Superior temporal gyrus (tissue), 1 donor: ENCODE results near the gene DOCK9.
A peak's percentile ranks its signal among the peaks of the same experiment; 100 is the strongest.
"Not testable (repeated sequence)": the region's sequence is repeated elsewhere in the genome, so short reads cannot be mapped to it uniquely, and the experiment has no call there.

Source experiments
- DNase-seq: peaks from one replicate; pipeline ENCODE4 v3.0.0-alpha.2; 2016; ENCODE audit errors: extremely low spot score

DOCK9 gene

DNA sequence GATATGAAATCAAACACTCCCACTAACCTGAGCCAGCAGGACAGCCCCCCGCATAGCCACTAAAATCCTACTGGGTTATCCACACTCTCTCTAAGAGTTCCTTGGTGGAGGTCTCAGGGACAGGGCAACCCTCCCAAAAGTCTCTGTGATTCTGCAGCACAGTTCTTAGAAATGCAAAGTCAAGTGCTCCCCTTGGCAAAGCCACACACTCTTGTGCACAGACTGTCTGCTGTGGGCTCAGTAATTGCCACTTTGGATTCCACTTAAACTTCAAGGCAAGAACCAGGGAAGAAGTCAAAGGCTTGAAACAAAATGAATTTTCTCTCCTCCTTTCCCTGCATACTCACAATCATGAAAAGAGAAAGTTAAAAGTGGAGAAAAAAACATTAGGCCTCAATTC lies 61.5 kb downstream of the DOCK9 start:
- DNase-seq: no peak

DNA sequence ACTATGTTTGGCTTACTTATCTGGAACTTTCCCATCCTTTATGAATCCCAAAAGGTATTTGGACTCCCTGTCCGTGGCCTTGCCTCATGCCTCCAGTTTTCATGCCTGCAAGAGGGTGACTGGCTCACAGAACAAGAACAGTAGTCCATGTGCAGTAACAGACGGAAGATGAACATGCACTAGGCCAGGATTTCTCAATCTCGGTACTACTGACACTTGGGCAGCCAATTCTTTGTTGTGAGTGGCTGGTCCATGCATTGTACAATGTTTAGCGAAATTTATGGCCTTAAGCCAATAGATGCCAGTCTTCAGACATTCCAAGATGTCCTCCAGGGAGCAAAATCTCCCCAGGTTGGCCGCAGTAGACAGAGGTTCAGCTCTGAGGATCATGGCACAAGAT lies 61.9 kb downstream of the DOCK9 start:
- no peak for DNase-seq

DNA sequence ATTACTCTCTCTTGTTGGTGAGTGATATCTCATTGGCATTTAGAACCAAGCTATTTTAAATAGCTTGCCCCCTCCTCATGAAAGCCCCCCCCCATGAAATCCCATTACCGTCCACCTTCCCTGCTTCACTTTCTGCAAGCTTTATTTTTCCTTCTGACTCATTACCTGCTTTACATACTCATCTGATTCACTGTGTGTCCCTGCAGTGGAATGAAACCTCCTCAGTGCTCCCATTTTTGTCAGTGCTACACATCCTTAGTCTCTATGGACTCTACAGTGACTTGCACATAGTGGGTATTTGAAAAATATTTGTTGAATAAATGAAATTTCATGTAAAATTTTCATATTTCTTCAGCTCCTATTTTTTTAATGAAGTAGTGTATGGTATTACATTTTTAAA lies 62.3 kb downstream of the DOCK9 start:
- DNase-seq: no peak

DNA sequence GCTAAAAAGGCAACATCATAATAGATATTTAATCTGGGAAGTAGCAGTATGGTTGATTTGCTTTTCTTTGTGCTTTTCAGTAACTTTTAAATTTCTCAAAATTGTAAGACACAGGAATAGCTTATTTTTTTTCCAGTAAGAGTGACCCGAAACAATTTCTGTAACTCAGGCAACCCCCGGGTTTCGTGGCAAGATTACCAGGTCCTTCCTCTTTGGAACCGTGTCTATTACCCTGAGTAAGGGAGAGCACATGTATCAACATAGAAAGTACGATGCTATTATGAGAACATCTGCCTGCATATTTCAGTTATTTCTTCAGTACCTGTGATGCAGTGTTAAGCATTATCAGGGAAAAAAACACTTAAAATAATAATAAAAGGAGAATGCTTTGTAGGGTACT lies 64.1 kb downstream of the DOCK9 start:
- DNase-seq: no peak

DNA sequence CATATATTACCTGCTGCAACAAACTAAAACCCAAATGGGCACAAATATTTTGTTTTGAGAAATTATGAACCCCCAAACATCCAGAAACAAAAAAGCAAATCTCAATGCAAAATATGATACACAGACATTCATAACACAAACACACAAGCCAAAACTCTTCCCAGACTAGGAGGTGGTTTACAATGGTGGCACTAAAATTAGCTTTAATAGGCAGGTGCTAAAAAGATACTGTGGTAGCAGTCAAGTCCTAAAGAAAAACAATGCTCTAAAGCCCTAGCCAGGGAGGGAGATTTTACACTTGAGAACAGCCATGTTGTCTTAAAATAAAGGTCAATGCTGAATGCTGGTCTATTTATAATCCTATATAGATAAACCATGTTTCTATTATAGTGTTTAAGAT lies 65.0 kb downstream of the DOCK9 start:
- DNase-seq: no peak

DNA sequence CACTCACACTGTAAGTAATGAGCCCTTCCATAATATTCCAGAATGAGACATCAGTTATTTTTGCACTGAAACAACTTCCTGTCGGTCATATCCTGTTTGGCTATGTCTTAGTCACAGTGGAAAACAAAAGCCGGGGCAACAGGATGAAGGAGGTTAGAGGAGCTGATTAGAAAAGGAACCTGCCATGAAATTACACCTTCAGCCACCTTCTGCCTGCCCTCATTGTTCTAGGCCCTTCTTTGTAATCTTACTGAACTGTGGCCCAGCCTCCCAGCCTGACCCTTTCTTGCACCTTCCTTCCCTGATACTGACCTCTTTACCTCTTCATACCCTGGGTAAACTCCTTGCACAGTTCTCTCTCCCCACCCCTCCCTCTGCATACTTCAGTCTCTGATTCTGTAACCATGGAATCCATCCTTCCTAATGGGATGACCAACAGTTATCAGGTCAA lies 67.3 kb downstream of the DOCK9 start:
- no peak for DNase-seq

DNA sequence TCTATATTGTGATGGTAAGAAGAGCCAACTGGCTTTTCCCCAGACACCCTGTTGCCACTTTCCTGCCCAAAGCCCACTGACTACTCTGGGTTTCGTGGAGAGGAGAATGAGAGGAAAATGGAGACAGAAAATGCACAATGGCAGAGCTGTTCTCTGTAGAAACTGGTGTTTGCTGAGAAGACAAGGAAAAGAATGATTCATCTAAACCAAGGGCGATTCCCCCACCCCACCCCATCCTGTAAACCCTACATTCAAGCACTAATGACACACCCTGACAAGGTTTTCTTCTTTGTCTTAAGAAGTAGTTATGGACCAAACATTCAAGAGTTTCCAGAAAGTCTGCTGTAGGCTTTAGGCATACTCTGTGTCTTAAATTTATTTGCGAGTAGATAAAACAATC lies 68.8 kb downstream of the DOCK9 start:
- DNase-seq: no peak

DNA sequence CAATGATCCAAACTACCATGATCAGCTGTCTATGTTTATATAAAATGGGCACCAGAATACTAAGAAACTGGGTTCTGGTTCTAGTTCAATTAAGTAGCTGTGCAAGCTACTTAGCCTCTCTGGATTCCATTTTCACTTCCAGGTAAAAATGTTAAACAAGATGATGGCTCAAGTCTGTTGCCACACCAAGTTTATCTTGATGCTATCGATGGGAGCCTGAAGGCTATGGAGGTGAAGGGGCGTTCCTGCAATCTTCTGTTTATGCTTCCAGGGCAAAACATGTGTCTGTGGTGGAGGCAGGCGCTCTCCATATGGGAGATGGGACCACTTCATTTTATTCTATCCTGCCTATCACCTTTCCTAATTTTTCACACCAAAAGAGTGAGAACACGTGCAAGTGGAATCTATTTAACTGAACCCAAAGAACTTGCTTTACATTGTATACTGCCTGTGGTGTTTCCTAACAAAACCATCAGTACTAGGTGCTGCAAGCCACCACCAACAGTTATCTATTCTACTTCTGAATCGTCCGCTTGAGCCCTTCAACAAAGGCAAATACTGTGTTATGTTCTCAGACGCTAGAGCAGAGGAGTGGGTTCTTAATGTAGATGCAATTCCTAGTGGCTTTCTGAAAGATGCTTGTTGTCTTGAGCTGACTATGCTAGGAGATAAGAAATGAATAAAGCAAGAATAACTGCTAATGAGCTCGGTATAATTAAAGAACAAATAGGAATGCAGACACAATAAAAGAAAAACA lies 70.9 kb downstream of the DOCK9 start:
- no peak for DNase-seq

DNA sequence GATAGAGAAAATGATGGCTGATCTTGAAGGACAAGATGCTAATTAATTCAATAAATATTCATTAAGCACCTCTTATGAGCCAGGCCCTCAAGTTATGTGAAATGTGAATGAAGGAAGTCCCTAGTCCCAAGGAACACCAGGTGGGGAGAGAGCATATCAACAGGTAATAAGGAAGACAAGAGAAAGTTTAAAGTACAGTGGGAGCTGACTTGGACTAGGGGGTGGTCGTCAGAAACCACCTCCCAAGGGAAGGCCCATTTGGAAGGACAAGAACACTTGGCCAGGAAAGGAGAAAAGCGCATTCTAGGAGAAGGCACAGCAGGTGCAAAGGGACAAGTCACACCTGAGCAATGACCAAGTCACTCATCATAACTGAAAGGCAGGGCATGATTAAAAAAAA lies 72.7 kb downstream of the DOCK9 start:
- DNase-seq: no peak

DNA sequence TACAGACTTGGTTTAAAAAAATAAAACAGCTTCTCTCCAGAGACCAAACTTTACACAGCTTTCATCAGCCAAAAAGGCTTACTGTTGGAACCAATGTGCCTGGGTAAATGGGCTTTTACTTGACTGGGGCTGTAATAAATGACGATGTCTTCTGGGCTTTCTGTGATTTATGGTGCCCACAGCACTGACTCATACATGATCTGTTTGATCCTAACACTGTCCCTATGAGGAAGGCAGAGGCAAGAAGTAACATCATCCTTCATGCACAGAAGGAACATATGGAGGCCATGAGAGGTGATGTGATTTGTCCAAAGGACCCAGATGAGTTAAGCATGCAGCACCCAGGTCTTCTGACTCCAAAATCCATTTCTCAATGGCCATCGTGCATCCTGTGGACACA lies 77.4 kb downstream of the DOCK9 start:
- DNase-seq: no peak

DNA sequence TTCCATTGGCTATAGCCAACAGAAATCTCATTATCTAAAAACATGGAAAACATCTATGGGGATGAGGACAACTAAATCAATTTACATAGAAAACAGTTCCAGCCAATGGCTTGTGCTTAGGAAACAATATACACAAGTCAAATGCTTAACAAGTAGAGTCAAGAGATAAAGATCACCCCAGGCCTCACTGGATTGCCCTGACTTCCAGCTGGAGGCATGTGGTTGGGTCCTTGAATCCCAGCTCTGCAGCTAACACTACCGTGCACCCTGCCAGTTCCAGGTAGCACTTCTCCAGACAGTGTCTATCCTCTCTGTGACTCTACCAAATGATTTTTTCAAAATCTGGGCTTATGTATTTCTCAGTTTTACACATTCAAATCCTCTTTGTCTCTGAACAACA lies 80.2 kb downstream of the DOCK9 start:
- DNase-seq: no peak

DNA sequence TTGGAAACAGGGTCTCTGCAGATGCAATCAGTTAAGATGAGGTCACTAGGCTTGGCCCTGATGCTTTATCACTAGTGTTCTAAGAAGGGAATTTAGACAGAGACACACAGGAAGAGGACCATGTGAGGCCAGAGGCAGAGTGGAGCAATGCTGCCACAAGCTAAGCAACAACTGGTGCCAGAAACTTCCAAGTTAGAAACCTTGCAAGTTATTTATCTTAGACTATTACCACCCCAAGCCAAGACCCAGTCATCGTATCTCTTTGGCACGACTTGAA lies 81.1 kb downstream of the DOCK9 start:
- DNase-seq: no peak

DNA sequence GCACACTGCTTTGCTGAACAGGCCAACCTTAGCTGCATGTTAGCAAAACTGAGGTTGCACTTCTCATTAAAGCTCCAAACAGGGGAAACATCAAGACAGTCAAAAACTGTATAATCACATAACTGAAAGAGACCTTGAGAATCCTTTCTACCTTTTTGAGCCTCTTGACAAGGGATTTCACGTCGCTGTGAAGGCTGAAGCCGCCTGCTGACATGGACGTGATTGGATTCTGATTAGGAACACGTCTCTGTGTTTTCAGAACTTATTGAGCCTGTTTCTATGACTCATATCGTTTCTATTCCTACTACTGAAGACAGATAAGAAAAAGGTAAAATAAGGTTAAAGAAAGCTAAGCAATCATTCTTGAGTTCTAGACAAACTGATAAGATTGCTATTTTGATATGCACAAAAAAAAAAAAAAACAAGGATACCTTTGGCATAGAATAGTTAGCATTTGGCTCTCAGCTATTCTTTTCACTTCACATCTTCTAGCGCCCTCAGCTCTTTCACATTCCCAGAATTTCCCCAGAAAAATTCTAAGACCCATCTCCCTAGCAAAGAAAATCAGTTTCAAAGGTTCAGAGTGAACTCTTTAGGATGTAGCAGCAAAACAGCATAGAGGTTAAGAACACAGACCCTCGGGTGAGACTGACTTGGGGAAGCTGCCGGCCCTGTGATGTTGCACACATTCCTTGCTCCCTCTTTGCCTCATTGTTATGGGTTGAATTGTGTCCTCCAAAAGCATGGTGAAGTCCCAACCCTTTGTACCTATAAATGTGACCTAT lies 81.6 kb downstream of the DOCK9 start:
- no peak for DNase-seq

DNA sequence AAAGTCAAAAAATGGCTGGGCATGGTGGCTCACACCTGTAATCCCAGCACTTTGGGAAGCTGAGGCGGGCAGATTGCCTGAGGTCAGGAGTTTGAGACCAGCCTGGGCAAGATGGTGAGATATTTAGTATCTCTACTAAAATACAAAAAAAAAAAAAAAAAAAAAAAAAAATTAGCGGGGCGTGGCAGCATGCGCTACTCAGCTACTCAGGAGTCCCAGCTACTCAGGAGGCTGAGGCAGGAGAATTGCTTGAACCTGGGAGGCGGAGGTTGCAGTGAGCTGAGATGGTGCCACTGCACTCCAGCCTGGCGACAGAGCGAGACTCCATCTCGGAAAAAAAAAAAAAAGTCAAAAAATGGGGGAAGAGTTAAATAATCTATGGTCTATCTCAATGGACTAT lies 83.0 kb downstream of the DOCK9 start:
- not testable (repeated sequence) for DNase-seq

DNA sequence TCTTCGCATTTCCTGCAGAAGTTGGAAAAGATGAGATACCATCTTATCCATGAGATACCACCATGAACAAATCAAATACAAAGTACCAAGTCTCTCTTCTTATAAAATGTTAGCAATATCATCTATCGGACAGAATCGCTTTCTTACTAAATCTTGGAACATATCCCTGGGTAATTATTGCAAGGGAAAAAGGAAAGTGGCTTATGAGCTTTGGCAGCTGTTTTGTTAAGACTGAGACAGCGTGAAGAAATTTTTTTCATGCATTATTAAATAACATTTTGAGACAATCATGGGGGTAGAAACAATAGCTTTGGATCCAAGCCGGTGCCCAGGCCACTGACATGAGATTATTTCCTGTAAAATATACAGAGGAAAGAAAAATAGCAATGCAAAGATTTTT lies 84.5 kb downstream of the DOCK9 start:
- no peak for DNase-seq

DNA sequence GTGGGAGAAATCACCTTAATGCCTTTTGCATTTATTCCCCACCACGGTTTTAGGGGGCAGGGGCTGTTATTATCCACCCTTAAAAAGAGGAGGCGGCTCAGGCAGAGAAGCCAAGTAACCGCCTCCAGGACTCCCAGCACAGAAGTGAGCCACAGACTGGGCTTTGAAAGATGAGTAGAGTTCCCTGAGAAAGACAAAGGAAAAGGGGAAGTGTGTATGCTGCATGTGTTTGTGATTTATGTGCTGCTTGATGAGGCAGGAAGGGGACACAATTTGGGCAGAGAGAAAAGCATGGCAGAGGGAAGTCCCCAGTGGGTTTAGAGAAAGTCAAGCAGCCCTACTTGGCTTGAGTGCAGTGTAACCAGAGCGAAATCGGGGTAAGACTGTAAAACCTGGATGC lies 85.0 kb downstream of the DOCK9 start:
- no peak for DNase-seq

DNA sequence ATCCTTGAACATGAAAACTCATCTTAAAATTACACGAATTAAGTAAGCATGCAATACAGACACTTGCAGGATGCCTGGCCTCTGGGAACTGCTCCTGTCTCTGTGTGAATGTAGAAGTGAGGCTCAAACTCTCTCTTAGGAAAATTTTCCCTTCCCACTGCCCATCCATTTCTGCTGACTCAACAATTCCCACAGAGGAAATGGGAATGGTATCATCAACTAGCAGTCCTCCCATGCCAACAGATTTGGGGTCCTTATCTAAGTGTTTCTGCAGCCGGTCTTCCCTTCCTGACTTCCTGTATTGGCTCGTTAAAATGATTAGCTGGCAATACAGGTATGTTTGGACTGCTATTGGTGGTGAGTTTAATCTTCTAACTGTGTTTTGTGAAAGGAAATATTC lies 85.8 kb downstream of the DOCK9 start:
- no peak for DNase-seq

DNA sequence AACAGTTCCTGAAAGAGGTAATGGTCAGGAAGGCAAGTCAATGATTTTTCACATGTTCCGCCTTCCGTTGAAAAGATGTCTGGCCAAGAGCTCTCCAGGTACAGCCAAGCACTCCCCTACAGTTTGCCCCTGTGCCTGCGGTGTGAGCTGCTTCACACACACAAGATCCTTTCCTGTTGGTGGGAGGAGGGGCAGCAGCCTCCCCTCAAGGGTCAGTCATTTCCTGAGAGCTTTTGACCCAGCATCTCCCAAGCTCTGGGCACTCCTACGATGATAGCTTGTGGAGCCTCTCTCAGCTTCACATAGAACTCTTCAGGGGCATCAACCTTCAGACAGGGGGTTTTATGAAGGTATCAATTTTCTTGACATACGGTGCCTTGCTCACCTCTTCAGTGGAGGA lies 86.9 kb downstream of the DOCK9 start:
- no peak for DNase-seq

DNA sequence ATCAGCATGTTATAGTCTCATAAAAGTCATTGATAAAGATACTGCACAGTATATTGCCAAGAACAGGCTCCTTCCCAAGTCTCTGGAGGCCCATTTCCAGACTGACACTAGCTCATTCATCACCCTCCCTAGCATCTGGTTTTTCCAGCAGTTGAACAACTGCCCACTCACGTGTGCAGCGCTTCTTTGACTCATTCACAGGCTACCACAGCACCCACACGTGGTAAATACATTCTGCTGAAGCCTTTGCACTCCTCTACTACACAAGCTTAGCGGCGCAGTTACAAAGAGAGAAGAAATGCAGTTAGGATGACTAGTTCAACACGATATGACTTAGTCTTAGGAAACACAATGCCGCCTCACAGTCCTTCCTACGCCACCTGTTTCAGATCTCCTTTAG lies 87.7 kb downstream of the DOCK9 start:
- DNase-seq: peak; percentile 91

DNA sequence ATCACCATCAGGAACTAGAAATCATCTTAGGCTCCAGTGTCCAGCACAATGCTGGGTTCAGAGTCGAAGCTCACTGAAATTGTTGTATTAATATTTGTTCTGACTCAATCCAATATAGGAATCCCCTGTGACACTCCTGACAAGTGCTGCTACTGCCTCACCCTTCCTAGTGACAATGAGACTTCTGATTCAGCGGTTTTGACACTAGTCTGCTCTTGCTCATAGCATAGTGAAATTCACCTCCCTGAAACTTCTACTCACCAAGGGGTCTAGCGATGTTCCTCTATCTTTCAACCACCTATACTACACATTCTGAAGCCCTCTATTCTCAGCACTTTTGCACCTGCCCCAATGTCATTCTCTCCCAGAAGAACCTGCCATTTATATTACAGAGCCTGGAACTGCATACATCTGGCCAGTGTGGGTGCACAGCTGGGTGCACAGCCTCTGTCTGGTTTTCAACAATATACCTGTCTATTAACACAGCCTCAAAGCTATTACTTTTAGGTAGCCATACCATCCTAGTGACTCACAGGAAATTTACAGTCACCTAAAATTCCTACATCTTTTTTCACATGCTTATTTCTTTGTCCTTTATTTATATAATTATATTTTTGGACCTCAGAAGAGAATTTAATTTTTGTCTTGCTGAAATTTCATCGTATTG lies 88.3 kb downstream of the DOCK9 start:
- no peak for DNase-seq

DNA sequence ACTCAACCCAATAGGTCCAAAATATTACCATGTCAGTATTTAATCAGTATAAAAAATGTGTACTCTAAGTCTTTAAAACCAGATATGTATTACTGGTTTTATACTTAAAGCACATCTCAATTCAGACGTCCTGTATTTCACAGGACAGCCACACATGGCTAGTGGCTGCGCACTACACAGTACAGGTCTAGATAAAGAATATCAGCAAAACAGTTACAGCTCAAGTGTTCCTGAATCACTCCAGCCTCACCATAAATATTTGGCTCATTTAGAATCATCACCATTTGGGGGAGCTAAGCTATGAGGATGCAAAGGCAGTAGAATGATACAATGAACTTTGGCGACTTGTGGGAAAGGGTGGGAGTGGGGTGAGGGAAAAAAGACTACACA lies 89.0 kb downstream of the DOCK9 start:
- DNase-seq: no peak

DNA sequence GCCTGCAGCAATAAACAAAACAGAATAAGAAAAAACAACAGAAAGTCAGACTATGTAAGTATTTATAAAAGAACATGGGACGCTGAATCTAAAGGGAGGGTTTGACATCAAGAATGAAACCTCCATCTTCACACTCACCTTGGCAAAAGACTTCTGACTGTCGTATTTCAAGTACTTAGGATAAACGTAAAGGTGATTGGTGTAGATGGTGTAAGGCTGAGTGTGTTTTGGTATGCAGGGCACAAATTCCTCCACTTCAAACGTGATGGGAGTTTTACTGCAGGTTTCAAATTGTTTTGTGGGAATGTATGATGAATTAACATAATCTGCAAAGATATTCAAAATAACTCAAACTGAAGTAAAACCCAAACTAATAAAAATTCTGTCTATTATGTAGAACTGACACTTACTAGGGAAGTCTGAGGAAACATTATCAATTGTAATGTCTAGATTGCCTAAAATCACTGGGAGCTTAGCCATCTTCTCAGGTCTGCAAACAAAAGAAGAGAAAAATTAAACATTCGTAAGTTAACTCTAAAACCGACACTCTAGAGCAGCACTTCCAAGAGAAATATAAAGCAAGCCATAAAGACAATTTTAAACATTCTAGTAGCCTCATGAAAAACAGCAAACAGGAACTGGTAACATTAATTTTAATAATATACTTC lies 89.5 kb downstream of the DOCK9 start:
- no peak for DNase-seq
